ENCODE measurements around the gene HRC. TPM values are rescaled to one million over a fixed set of nuclear protein-coding genes. Genes with fewer than 3 reads are reported as not detected.
"Not testable (repeated sequence)": the region's sequence is repeated elsewhere in the genome, so short reads cannot be mapped to it uniquely, and the experiment has no call there.

The HRC gene, protein sequence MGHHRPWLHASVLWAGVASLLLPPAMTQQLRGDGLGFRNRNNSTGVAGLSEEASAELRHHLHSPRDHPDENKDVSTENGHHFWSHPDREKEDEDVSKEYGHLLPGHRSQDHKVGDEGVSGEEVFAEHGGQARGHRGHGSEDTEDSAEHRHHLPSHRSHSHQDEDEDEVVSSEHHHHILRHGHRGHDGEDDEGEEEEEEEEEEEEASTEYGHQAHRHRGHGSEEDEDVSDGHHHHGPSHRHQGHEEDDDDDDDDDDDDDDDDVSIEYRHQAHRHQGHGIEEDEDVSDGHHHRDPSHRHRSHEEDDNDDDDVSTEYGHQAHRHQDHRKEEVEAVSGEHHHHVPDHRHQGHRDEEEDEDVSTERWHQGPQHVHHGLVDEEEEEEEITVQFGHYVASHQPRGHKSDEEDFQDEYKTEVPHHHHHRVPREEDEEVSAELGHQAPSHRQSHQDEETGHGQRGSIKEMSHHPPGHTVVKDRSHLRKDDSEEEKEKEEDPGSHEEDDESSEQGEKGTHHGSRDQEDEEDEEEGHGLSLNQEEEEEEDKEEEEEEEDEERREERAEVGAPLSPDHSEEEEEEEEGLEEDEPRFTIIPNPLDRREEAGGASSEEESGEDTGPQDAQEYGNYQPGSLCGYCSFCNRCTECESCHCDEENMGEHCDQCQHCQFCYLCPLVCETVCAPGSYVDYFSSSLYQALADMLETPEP
- not detected in 2 replicates for total RNA-seq (2014; rRNA removed; shearing (Covaris generic))
- not detected in 2 replicates for polyA plus RNA-seq (2014; cell fraction: nucleus; rRNA removed)

DNA sequence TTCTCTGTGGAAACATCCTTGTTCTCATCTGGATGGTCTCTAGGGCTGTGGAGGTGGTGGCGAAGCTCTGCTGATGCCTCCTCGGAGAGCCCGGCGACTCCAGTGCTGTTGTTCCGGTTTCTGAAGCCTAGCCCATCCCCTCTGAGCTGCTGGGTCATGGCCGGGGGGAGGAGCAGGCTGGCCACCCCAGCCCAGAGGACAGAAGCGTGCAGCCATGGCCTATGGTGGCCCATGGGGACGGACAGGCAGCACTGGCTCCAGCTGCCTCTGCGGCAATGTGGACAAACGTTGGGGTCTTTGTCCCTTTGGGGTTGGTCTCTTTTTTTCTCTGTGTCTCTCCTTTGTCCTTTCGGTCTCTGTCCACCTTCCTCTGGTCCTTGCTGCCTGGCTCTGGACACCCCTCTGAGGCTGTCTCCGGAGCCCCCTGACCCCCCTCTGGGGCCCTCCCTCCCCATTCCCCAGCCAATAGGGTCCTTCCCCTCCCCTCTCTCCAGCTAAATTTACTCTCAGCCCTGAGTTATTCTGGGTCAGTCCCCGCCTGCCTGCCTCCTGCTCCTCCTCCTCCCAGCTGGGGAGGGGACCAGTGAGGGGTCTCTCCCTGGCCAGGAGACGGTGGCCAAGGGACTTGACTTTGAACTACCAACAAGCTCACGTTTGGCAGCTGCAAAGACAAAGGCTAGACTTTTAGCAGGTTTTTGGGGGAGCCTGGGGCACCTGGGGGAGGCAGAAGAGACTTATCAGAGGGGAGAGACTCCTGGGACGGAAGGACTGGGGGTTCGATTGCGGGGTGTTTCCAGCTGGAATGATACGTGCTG lies at the start of gene HRC:
TSS of gene HRC (minus strand) at position 392 of the 815 bp plus-strand sequence. CDS start at position 233, 159 bp downstream.
- no peak for DNase-seq (ENCODE audit: extremely low read depth, low read depth)

DNA sequence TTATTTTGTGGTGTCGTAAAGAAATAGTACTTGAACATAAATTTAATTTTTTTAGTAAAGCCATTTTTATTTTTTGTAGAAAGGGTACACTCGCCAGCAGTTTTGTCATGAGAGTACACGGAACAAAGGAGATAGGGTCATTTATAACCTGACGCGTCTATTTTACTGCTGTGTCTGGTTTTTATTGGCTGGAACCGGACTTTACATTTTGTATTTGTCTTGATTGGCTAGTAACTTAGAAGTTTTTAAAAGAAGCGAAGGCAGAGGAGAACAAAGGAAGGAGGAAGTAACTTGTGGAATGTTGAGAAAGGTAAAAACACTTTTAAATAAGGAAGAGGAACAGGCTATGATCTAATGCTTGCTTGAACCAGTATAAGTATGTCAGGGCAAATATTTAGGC lies 45.8 kb upstream of the HRC start:
- DNase-seq (ENCODE audit: extremely low read depth, low read depth) = no peak

DNA sequence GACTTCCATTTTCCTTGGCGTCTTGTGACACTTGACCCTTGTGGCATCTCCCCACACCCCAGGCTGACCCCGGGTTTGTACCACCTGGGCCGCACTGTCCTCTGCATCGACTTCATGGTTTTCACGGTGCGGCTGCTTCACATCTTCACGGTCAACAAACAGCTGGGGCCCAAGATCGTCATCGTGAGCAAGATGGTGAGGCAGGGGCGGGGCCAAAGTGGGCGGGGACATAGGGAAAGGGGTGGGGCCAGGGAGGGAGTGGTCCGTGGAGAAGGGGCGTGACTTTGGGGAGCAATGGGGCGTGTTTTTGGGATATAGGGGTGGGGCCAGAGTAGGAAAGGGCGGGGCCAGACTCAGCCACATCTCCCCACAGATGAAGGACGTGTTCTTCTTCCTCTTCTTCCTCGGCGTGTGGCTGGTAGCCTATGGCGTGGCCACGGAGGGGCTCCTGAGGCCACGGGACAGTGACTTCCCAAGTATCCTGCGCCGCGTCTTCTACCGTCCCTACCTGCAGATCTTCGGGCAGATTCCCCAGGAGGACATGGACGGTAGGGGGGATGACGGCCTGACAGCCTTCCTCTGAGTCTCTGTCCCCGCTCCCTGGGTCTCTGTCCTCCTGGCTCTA lies 45.2 kb upstream of the HRC start:
- no peak for DNase-seq (ENCODE audit: extremely low read depth, low read depth)

DNA sequence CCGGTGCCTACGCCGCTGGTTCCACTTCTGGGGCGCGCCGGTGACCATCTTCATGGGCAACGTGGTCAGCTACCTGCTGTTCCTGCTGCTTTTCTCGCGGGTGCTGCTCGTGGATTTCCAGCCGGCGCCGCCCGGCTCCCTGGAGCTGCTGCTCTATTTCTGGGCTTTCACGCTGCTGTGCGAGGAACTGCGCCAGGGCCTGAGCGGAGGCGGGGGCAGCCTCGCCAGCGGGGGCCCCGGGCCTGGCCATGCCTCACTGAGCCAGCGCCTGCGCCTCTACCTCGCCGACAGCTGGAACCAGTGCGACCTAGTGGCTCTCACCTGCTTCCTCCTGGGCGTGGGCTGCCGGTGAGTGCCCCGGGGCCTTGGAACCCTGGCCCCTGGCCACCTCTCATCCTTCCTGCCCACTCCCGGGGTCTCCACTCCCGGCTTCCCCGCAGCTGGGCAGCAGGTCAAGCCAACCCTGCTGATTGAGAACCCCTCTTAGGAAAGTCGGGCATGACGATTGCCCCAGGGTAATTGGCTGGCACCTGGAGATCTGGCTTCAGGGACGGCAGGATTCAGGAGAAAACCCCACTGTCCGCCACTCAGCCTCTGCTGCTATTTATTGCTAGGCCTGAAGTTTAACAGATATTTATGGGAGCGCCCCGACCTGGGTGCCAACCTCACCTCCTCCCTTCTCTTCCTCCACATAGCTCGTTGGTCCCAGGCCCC lies 41.5 kb upstream of the HRC start:
- DNase-seq (ENCODE audit: extremely low read depth, low read depth) = no peak

DNA sequence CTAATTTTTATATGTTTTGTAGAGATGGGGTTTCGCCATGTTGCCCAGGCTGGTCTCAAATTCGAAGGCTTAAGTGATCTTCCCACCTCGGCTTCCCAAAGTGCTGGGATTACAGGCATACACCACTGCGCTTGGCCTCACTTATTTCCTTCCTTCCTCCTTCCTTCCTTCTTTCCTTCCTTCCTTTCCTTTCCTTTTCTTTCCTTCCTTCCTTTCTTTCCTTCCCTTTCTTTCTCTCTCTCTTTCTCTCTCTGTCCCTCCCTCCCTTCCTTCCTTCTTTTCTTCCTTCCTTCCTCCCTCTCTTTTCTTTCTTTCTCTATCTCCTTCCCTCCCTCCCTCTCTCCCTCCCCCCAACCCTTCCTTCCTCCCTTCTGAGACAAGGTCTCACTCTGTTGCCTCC lies 39.2 kb upstream of the HRC start:
- DNase-seq (ENCODE audit: extremely low read depth, low read depth) = no peak

DNA sequence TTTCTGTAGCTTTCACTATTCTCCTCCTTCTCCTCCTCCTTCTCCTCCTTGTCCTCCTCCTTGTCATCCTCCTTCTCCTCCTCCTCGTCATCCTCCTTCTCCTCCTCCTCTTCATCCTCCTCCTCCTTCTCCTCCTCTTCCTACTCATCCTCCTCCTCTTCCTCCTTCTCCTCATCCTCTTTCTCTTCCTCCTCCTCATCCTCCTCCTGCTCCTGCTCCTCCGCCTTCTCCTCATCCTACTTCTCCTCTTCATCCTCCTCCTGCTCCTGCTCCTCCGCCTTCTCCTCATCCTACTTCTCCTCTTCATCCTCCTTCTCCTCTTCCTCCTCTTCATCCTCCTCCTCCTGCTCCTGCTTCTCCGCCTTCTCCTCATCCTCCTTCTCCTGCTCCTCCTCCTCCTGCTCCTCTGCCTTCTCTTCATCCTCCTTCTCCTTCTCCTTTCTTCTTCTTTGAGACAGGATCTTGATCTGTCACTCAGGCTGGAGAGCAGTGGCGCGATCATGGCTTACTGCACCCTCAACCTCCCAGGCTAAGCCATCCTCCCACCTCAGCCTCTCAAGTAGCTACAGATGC lies 38.7 kb upstream of the HRC start:
- DNase-seq (ENCODE audit: extremely low read depth, low read depth) = no peak

DNA sequence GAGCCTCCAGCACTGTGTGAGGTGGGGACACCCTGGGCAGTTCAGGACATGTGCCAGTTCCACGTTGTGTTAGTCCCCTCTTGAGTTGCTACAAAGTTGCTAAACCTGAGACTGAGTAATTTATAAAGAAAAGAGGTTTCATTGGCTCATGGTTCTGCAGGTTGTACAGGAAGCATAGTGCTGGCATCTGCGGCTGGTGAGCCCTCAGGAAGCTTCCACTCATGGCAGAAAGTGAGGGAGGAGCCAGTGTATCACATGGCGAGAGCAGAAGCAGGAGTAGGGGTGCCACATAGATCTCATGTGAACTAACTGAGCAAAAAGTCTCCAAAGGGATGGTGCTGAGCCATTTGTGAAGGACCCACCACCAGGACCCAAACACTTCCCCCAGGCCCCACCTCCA lies 35.6 kb upstream of the HRC start:
- DNase-seq (ENCODE audit: extremely low read depth, low read depth) = no peak

DNA sequence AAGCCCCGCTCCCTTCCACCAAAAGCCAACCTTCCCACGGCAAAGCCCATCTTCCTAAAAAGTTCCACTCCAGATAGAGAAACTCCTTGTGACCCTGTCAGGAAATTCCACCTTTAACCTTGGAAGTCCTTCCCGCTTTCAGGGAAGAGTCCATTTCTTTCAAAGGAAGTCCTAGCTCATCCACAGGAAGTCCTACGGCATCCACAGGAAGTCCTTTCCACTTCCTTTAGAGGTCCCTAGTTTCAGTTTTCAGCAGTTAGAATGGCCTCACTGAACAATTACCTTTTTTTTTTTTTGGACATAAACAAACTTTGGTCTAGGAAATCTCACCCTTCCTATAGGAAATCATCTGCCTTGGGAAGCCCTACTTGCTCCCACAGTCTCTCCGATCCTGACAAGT lies 34.1 kb upstream of the HRC start:
- no peak for DNase-seq (ENCODE audit: extremely low read depth, low read depth)

DNA sequence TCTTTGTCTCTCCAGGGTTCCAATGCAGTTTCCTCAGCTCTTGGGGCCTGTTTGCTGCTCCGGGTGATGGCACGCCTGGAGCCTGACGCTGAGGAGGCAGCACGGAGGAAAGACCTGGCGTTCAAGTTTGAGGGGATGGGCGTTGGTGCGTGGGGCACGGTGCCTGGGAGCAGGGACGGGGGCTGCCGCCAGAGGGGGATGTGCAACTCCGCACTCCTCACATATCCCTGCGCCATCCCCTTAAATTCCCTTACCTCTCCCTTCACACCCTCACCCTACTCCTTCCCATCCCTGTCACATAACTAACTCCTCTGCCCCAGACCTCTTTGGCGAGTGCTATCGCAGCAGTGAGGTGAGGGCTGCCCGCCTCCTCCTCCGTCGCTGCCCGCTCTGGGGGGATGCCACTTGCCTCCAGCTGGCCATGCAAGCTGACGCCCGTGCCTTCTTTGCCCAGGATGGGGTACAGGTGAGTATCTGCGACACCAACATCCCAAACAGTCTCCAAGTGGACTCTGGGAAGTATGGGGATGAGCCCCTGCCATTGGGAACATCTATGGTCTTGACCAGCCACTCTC lies 33.5 kb upstream of the HRC start:
- DNase-seq (ENCODE audit: extremely low read depth, low read depth) = no peak

DNA sequence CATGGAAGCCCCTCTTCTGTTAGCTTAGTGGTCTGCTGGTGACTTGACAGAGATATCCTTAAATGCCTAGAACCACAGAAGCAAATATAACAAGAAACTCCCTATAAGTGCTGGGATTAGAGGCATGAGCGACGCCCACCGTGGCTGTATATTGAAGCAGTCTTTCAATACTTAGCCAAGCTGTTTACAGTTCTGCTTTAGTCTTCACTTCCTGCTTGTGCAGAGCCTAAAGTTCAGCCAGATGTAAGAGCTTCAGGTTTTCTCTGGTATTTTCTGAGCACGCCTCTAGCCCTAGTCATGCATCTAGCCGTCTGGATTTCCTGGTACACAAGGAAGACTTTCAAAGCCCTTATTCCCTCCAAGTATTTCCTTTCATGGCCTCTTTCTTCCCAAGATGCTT lies 30.9 kb upstream of the HRC start:
- no peak for DNase-seq (ENCODE audit: extremely low read depth, low read depth)

DNA sequence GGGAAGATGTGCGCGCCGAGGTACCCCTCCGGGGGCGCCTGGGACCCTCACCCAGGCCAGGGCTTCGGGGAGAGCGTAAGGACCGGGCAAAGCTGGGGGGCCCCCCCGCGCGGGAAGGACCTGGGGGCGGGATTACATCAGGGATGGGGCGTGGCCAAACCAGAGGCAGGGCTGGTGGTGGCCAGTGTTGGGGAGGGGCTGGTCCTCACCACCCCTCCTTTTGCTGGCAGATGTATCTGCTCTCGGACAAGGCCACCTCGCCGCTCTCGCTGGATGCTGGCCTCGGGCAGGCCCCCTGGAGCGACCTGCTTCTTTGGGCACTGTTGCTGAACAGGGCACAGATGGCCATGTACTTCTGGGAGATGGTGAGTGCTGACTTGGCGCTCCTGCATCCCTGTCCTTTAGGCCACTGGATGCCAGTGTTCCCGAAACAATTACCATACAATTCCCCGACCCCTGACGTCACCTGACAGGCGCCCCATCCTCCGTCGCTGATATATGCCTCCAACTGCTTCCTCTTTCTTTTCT lies 27.7 kb upstream of the HRC start:
- no peak for DNase-seq (ENCODE audit: extremely low read depth, low read depth)

DNA sequence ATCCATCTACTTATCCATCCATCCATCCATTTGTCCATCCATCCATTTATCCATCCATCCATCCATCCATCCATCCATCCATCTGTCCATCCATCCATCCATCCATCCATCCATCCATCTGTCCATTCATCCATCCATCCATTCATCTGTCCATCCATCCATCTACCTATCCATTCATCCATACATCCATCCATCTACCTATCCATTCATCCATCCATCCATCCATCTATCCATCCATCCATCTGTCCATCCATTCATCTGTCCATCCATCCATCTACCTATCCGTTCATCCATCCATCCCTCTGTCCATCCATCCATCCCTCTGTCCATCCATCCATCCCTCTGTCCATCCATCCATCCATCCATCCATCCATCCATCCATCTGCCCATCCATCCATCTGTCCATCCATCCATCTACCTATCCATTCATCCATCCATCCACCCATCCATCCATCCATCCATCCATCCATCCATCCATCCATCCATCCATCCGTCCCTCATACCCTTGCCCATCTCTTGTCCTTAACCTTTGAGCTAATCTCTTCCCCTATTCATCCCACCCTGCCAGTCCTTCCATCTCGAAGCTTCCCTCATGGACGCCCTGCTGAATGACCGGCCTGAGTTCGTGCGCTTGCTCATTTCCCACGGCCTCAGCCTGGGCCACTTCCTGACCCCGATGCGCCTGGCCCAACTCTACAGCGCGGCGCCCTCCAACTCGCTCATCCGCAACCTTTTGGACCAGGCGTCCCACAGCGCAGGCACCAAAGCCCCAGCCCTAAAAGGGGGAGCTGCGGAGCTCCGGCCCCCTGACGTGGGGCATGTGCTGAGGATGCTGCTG lies 27.0 kb upstream of the HRC start:
- not testable (repeated sequence) for DNase-seq (ENCODE audit: extremely low read depth, low read depth)

DNA sequence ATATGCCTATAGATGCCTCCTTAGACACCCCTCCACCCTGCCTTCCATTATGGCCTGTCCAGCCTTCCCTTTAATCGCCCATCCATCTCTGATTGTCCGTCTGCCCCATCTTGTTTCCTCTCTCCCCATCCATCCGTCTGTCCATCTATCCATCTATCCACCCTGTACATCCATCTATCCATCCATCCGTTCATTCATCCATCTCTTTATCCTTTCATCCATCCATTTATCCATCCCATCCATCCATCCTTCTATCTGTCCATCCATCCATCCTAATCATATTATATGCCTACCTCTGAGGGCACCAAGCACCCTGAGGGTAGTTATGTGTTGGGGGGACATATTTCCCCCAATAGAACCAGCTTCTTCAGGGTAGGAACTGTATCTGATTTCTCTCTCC lies 25.5 kb upstream of the HRC start:
- DNase-seq (ENCODE audit: extremely low read depth, low read depth) = no peak

DNA sequence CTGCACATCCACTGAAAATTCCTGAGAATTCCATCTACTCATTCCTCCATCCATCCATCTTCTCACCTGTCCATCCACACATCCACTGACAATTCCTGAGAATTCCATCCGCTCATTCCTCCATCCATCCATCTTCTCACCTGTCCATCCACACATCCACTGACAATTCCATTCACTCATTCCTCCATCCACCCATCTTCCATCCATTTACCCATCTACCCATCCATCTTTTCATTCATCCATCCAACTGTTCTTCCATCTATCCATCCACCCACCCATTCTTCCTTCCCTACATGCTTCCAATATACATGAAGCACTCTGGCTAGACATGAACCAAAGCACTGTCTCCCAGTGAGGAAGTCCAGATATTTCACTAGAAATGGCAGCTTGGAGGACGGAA lies 18.0 kb upstream of the HRC start:
- no peak for DNase-seq (ENCODE audit: extremely low read depth, low read depth)

DNA sequence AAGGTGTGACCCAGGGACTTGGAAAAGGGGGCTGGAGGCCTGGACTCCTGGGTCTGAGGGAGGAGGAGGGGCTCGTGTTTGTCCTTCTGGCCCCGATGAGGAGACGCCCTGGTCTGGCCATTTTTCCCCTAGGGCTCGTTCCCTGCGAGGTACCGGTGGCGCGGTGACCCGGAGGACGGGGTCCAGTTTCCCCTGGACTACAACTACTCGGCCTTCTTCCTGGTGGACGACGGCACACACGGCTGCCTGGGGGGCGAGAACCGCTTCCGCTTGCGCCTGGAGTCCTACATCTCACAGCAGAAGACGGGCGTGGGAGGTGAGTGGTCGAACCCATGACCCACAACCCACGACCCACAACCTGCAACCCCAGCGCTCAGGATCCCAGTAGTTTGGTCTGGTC lies 13.2 kb upstream of the HRC start:
- DNase-seq (ENCODE audit: extremely low read depth, low read depth) = no peak

DNA sequence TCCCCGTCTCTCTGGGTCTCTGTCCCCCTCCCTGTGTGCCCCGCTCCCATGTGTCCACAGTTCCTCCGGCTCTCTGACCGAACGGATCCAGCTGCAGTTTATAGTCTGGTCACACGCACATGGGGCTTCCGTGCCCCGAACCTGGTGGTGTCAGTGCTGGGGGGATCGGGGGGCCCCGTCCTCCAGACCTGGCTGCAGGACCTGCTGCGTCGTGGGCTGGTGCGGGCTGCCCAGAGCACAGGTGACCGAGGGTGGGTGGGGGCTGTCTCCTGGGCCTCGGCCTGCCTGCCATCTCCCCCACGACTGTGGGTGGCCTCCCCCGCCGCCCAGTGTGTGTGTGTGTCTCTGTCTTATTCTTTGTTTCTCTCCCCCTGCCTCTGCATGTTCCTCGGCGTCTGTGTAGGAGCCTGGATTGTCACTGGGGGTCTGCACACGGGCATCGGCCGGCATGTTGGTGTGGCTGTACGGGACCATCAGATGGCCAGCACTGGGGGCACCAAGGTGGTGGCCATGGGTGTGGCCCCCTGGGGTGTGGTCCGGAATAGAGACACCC lies 12.7 kb upstream of the HRC start:
- DNase-seq (ENCODE audit: extremely low read depth, low read depth) = no peak

DNA sequence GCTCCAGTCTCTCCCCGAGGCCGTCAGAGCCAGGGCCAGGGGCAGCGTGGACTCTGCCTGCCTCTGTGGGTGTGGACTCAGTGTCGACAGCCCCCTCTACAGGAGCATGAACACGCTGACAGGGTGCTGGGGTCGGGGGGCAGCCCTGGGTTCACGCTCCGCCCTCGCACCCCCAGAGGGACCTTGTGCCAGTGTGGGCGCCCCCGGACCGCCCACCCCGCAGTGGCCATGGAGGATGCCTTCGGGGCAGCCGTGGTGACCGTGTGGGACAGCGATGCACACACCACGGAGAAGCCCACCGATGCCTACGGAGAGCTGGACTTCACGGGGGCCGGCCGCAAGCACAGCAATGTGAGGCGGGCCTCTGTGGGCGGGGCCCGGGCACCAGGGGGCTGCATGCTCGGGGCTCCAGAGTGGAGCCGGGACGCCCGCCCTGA lies 10.7 kb upstream of the HRC start:
- DNase-seq (ENCODE audit: extremely low read depth, low read depth) = no peak

Measured in NCI-H460 (cell line).